Measurements from ENCODE around the gene PRKG1. TPM values are rescaled to one million over a fixed set of nuclear protein-coding genes. Genes with fewer than 3 reads are reported as not detected.
"Not testable (repeated sequence)": the region's sequence is repeated elsewhere in the genome, so short reads cannot be mapped to it uniquely, and the experiment has no call there.

PRKG1 gene
- total RNA-seq, 1 donor from 2014 or later, result 22.8 TPM

DNA sequence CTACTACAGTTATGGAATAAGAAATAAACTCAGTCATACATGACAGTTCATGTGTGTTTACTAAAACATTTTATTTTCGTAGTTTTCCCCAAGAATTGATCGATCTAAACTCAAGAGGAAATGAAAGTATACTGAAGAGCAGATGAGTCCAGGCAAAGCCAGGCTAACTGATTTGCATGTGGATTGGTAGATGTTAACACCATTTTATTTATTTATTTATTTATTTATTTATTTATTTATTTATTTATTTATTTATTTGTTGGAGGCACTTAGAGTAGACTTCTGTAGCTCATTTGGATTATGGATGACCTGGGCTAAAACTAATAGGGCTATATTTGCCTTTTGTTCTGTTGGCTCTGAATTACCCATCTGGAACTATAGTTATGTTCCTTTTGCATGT lies 1171.3 kb downstream of the PRKG1 start:
- Mint-ChIP-seq H3K4me3 (ENCODE audit: unreplicated experiment) (no peak overlapping the region), H3K4me1 (ENCODE audit: low read depth) (no peaks in the 10 kb centered on the region), H3K27me3 (ENCODE audit: low read depth) (no peaks in the 10 kb centered on the region), H3K27ac (ENCODE audit: unreplicated experiment) (no peak overlapping the region), H3K9me3 (ENCODE audit: low read depth) (no peaks in the 10 kb centered on the region), H3K36me3 (ENCODE audit: low read depth) (no peaks in the 10 kb centered on the region)
- no peak for DNase-seq (ENCODE audit: low spot score)
- TF ChIP-seq, protein P1, sequence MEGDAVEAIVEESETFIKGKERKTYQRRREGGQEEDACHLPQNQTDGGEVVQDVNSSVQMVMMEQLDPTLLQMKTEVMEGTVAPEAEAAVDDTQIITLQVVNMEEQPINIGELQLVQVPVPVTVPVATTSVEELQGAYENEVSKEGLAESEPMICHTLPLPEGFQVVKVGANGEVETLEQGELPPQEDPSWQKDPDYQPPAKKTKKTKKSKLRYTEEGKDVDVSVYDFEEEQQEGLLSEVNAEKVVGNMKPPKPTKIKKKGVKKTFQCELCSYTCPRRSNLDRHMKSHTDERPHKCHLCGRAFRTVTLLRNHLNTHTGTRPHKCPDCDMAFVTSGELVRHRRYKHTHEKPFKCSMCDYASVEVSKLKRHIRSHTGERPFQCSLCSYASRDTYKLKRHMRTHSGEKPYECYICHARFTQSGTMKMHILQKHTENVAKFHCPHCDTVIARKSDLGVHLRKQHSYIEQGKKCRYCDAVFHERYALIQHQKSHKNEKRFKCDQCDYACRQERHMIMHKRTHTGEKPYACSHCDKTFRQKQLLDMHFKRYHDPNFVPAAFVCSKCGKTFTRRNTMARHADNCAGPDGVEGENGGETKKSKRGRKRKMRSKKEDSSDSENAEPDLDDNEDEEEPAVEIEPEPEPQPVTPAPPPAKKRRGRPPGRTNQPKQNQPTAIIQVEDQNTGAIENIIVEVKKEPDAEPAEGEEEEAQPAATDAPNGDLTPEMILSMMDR (IDR thresholded peaks at IDR 0.05), result no peak

DNA sequence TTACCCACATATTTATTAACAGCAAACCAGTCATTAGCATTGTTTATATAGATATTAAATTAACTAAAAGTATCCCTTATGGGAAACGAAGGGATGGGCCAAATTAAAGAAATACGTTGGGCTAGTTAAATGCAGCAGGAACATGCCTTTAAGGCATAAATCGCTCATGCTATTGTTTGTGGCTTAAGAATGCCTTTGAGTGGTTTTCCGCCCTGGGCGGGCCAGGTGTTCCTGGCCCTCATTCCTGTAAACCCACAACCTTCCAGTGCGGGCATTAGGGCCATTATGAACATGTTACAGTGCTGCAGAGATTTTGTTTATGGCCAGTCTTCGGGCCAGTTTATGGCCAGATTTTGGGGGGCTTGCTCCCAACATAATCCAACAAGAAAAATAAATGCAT lies 1173.6 kb downstream of the PRKG1 start:
- H3K27ac Mint-ChIP-seq (ENCODE audit: unreplicated experiment); H3K27me3 Mint-ChIP-seq (ENCODE audit: low read depth); H3K36me3 Mint-ChIP-seq (ENCODE audit: low read depth); DNase-seq (ENCODE audit: low spot score); H3K9me3 Mint-ChIP-seq (ENCODE audit: low read depth); H3K4me3 Mint-ChIP-seq (ENCODE audit: unreplicated experiment); H3K4me1 Mint-ChIP-seq (ENCODE audit: low read depth): not testable (repeated sequence)

DNA sequence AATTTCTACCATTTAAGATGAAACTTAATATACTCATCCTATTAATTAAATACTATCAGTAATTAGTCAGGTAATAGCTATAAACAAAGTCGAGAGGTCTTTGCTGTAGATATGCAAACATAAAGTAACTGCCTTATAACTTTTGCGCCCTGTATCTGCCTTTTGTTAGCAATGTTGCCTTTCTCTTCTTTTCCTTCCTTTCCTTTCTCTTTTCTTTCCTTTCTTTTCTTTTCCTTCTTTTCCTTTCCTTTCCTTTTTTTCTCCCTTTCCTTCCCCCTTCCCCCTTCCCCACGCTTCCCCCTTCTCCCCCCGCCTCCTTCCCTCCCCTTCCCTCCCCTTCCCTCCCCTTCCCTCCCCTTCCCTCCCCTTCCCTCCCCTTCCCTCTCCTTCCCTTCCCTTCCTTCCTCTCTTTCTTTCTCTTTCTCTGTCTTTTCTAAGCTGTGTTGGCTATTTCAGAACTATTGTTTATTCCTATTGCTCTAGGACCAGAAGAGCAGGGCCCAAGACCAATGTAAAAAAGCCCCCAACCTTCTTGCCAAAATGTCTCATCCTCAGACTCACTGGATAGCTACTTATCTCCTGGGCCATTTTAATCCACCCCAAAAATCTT lies 1174.5 kb downstream of the PRKG1 start:
- DNase-seq (ENCODE audit: low spot score), result no peak
- no peaks in the 10 kb centered on the region for H3K4me1 Mint-ChIP-seq (ENCODE audit: low read depth)
- TF ChIP-seq, protein P1 (IDR thresholded peaks at IDR 0.05), result no peak
- H3K36me3 Mint-ChIP-seq (ENCODE audit: low read depth), result no peaks in the 10 kb centered on the region
- H3K27ac Mint-ChIP-seq (ENCODE audit: unreplicated experiment), result no peak overlapping the region
- H3K9me3 Mint-ChIP-seq (ENCODE audit: low read depth), result no peaks in the 10 kb centered on the region
- H3K27me3 Mint-ChIP-seq (ENCODE audit: low read depth), result no peaks in the 10 kb centered on the region
- H3K4me3 Mint-ChIP-seq (ENCODE audit: unreplicated experiment), result no peak overlapping the region

DNA sequence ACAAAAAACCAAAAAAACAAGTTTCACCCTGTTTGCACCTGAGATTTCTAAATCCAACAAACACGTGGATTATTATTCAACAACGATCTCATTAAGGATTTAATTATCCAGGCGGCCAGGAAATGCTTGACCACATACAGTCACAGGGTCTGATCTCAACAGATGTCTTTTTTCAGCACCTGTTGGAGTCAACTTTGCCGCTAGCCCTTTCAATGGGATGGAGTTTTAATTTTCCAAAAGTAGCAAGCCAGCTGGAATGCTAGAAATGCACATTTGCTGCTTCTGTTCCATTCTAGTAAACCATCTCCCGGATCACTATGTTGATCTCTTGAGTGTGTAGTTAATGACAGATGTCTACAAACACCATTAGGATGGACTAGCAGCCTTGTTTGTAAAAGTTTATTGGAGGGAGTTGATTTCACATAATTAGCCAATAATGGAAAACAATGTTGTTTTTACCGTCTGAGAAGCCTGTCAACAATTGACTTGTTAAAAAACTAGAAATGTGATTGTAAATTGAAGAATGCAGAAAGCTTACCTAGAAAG lies 1175.6 kb downstream of the PRKG1 start:
- Mint-ChIP-seq H3K27ac (ENCODE audit: unreplicated experiment) (no peak overlapping the region), H3K4me1 (ENCODE audit: low read depth) (peaks cover 2% of the 10 kb centered on the region), H3K36me3 (ENCODE audit: low read depth) (no peaks in the 10 kb centered on the region), H3K9me3 (ENCODE audit: low read depth) (no peaks in the 10 kb centered on the region), H3K4me3 (ENCODE audit: unreplicated experiment) (no peak overlapping the region), H3K27me3 (ENCODE audit: low read depth) (no peaks in the 10 kb centered on the region)
- TF ChIP-seq, protein P1 (IDR thresholded peaks at IDR 0.05), result no peak
- DNase-seq (ENCODE audit: low spot score), result no peak

DNA sequence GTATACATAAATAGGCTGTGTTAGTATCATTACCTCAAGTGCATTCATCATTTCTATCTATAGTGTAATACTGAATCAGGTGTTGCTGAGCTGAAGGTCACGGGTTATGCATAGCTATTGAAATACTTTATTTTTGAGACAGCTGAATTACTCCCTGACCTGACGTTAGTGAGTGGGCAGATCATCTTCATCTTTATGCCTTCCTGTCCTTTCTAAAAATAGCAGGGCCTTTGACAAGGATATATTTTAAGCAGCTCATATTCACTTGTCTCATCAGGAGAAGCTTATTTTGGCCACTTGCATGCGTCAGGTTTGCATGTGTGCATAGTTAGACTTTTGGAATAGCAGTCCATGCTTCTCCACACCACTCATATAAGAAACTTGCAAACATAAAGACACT lies 1176.2 kb downstream of the PRKG1 start:
- Mint-ChIP-seq H3K36me3 (ENCODE audit: low read depth) (no peaks in the 10 kb centered on the region), H3K4me3 (ENCODE audit: unreplicated experiment) (no peak overlapping the region), H3K9me3 (ENCODE audit: low read depth) (no peaks in the 10 kb centered on the region), H3K27me3 (ENCODE audit: low read depth) (no peaks in the 10 kb centered on the region), H3K4me1 (ENCODE audit: low read depth) (peaks cover 7% of the 10 kb centered on the region), H3K27ac (ENCODE audit: unreplicated experiment) (no peak overlapping the region)
- TF ChIP-seq, protein P1 (IDR thresholded peaks at IDR 0.05), result no peak
- DNase-seq (ENCODE audit: low spot score), result no peak

DNA sequence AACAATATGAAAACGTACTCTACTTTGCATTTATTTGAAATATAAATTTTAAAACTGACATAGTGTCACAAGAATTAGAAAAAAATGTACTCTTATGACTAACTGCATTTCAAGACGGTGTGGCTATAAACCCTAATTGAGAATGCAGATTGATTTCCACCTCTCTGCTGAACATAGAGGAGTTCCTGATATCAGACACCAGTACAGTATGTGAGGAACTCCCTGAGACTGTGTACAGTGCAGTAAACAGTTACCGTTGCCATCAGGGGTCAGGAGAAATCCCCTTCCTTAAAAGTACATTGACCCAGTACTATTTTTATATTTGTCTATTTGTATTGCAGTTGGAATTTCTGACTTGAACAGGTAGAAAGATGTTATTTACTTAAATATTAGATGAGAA lies 1178.0 kb downstream of the PRKG1 start:
- no peak overlapping the region for H3K27ac Mint-ChIP-seq (ENCODE audit: unreplicated experiment)
- DNase-seq (ENCODE audit: low spot score), result no peak
- no peaks in the 10 kb centered on the region for H3K9me3 Mint-ChIP-seq (ENCODE audit: low read depth)
- H3K36me3 Mint-ChIP-seq (ENCODE audit: low read depth), result no peaks in the 10 kb centered on the region
- no peak overlapping the region for H3K4me3 Mint-ChIP-seq (ENCODE audit: unreplicated experiment)
- peaks cover 15% of the 10 kb centered on the region for H3K4me1 Mint-ChIP-seq (ENCODE audit: low read depth)
- no peaks in the 10 kb centered on the region for H3K27me3 Mint-ChIP-seq (ENCODE audit: low read depth)
- TF ChIP-seq, protein P1 (IDR thresholded peaks at IDR 0.05), result no peak

Data from chondrocyte (in vitro differentiated cells).